Heart left ventricle (tissue), 16 donors: Measurements from ENCODE around the gene CD27. TPM values are rescaled to one million over a fixed set of nuclear protein-coding genes. Genes with fewer than 3 reads are reported as not detected.

Experiments
- ATAC-seq, 4 donors: fragments of 200-7000 bp; cut with Tn5 transposase; one replicate each; pipeline ENCODE4 v1.9.1; 2020 to 2022; ENCODE audit warnings: moderate library complexity in 4 of 4, mild to moderate bottlenecking in 3 of 4, moderate number of reproducible peaks in 1 of 4
- DNase-seq, 5 donors: peaks; one replicate each; pipeline ENCODE4 v3.0.0-alpha.2; 2020
- H3K27ac ChIP-seq, 12 donors: fragments of 200-600 bp; sonication (generic) in 4 of 12; one replicate each; pipeline versions ENCODE4 v1.5.0 to v1.8.0; 2016 to 2022; ENCODE audit warnings: mild to moderate bottlenecking in 2 of 12
- H3K27me3 ChIP-seq, 9 donors: fragments of 200-600 bp; sonication (generic) in 2 of 9; one replicate each; pipeline versions ENCODE4 v1.5.1 to v1.8.0; 2016 to 2022; ENCODE audit warnings: mild to moderate bottlenecking in 3 of 9
- H3K36me3 ChIP-seq, 9 donors: fragments of 200-600 bp; sonication (generic) in 2 of 9; one replicate each; pipeline versions ENCODE4 v1.5.0 to v1.8.0; 2018 to 2022; ENCODE audit warnings: mild to moderate bottlenecking in 2 of 9
- H3K4me1 ChIP-seq, 12 donors: fragments of 200-600 bp; sonication (generic) in 4 of 12; one replicate each; pipeline versions ENCODE4 v1.5.0 to v1.8.0; 2016 to 2022; ENCODE audit warnings: mild to moderate bottlenecking in 3 of 12
- H3K4me3 ChIP-seq, 12 donors: fragments of 200-600 bp; sonication (generic) in 4 of 12; one replicate each; pipeline versions ENCODE4 v1.5.0 to v1.8.0; 2017 to 2022; ENCODE audit warnings: mild to moderate bottlenecking in 9 of 12, moderate library complexity in 4 of 12
- H3K9me3 ChIP-seq, 12 donors: fragments of 200-600 bp; sonication (generic) in 4 of 12; one replicate each; pipeline versions ENCODE4 v1.5.0 to v1.8.0; 2016 to 2022; ENCODE audit warnings: mild to moderate bottlenecking in 1 of 12
- POLR2A ChIP-seq, 2 donors: fragments of 450-650 bp; IDR thresholded peaks; one replicate each; pipeline ENCODE4 v1.6.1; 2017; ENCODE audit warnings: antibody characterized with exemption in 2 of 2, mild to moderate bottlenecking in 2 of 2, moderate library complexity in 2 of 2
- WGBS, 4 donors: extraction: QIAGEN DNeasy Blood & Tissue Kit in 2 of 4; methylation state at CpG; one replicate each; pipeline versions ENCODE4 v1.1.5 to v1.1.7; 2013 to 2018; 5-methylcytosine and 5-hydroxymethylcytosine counted together
- intact Hi-C, 10 donors: fragments of 100-400 bp; cut with DNase I; formaldehyde crosslinking; loops; one replicate each; pipeline versions ENCODE4 v1.11.1 to v1.14.2; 2022
- polyA plus RNA-seq, 2 donors: library from polyadenylated mRNA; stranded (reverse); fragments of 200-250 nt; gene quantifications; one replicate each; pipeline ENCODE4 v1.2.3, GENCODE V29; 2013
- total RNA-seq, 9 donors: library from RNA; depleted of rRNA in 2 of 9; stranded (reverse); fragments of >200 nt in 2 of 9; fragmentation: NEBNext Ultra II Directional in 3 of 9; extraction: Animal tissue kit (Norgen Biotek cat#: 25700) in 3 of 9; gene quantifications; one replicate each; pipeline versions ENCODE4 v1.1.0 to v1.2.4, GENCODE V29; 2016 to 2023
- TF ChIP-seq, protein P1 (sequence below), 12 donors: fragments of 200-600 bp; sonication (generic) in 4 of 12; IDR thresholded peaks; one replicate each; pipeline versions ENCODE4 v1.5.0 to v1.8.0; 2018 to 2022; ENCODE audit warnings: antibody characterized with exemption in 12 of 12, mild to moderate bottlenecking in 5 of 12
- donor health status: ischemic (EF 13 %, LVEDD 7.1; RV severe dilation, severe dysfunction).
- donor health status: healthy with polysubstance abuse.
- donor health status: DM: no; HTN: yes; CAD: no.
- donor health status: DM: no; HTN: no; CAD: no.
- donor health status: ischemic (EF 25% LVEDD 6.9; RV normal size, moderate dysfunction).
- donor health status: ischemic (EF 25% LVEDD 5.7; RV mildly dilated, moderate dysfunction).
- donor health status: healthy.
- donor health status: DM: yes; HTN: yes; CAD: no.
- donor health status: ischemic (EF 35%, LVEDD 5.7; RV mildly dilated, moderate dysfunction).
- donor health status: nonischemic (EF 11% LVEDD 7.7; RV severe dilation, severe dysfunction).
- donor health status: DM: yes; HTN: yes; CAD: no.
- donor health status: PGD.
- donor health status: ischemic (EF 29% LVEDD 5.4; RV normal size, mild dysfunction).
- donor health status: nonischemic (EF 23%, LVEDD 6.1; RV moderate dilation, normal function).

The CD27 gene
- total and polyA plus RNA-seq, 11 donors = 0.19 to 5.3 (median 0.40) TPM; not detected in 6

DNA sequence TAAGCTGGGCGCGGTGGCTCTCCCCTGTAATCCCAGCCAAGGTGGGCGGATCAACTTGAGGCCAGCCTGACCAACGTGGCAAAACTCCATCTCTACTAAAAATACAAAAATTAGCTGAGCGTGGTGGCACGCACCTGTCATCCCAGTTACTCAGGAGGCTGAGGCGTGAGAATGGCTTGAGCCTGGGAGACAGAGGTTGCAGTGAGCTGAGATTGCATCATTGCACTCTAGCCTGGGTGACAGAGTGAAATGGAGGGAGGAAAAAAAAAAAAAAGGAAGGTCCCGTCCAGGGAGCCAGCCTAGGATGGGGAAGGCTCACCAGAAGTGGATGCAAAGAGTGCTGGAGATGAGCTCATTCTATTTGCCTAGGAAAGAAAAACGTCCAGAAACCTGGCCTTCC, 1.9 kb upstream of the CD27 start:
- WGBS, 4 donors = 82 to 85% (median 83%) methylated on average over 9 of the region's 9 CpGs
- H3K27ac ChIP-seq = no peak overlapping the region
- no peaks in the 10 kb centered on the region for H3K9me3 ChIP-seq
- H3K36me3 ChIP-seq = peaks cover 0 to 47% (median 13%) of the 10 kb centered on the region in 9 donors
- DNase-seq (no peak), ATAC-seq (no peak)
- no peak overlapping the region for H3K4me3 ChIP-seq
- no peak for TF ChIP-seq POLR2A (IDR thresholded peaks at IDR 0.05)
- TF ChIP-seq, protein P1, sequence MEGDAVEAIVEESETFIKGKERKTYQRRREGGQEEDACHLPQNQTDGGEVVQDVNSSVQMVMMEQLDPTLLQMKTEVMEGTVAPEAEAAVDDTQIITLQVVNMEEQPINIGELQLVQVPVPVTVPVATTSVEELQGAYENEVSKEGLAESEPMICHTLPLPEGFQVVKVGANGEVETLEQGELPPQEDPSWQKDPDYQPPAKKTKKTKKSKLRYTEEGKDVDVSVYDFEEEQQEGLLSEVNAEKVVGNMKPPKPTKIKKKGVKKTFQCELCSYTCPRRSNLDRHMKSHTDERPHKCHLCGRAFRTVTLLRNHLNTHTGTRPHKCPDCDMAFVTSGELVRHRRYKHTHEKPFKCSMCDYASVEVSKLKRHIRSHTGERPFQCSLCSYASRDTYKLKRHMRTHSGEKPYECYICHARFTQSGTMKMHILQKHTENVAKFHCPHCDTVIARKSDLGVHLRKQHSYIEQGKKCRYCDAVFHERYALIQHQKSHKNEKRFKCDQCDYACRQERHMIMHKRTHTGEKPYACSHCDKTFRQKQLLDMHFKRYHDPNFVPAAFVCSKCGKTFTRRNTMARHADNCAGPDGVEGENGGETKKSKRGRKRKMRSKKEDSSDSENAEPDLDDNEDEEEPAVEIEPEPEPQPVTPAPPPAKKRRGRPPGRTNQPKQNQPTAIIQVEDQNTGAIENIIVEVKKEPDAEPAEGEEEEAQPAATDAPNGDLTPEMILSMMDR (IDR thresholded peaks at IDR 0.05) = no peak
- intact Hi-C loops = no loop called here
- no peaks in the 10 kb centered on the region for H3K4me1 ChIP-seq
- H3K27me3 ChIP-seq = no peaks in the 10 kb centered on the region

DNA sequence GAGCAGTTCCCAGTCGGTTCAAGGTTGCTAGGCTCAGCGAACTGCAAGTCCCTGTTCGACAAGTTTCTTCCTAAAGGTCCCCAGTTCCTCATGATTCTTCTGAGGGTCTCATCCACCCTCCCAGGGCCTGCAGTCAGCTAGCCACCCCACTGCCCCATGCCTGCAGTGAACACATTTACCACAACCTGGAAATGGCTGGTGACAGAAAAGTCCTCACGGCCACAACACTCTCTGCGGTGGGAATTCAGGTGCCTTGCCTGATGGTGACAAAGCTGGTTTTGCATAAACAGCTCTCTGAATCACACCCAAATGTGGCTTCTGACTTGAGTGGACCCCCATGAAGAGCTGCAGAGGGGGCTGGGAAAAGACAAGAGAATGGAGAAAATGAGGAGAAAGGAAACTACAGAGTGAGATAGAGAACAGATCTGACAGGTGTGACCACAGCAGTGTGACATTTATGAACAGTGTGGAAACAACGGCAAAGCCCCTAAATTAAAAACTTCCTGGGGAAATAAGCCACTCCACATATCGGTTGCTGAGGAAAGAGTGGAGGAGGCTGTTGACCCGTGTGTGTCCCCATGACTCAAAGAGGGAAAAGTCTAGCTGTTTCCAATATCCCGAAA, 1.3 kb upstream of the CD27 start:
- WGBS, 4 donors = 63 to 72% (median 64%) methylated on average over 8 to 9 of the region's 9 CpGs
- no peaks in the 10 kb centered on the region for H3K27me3 ChIP-seq
- intact Hi-C loops = no loop called here
- TF ChIP-seq, protein P1 (IDR thresholded peaks at IDR 0.05) = no peak
- no peak for TF ChIP-seq POLR2A (IDR thresholded peaks at IDR 0.05)
- H3K36me3 ChIP-seq = peaks cover 0 to 50% (median 15%) of the 10 kb centered on the region in 9 donors
- ATAC-seq (no peak), DNase-seq (no peak)
- H3K9me3 ChIP-seq = no peaks in the 10 kb centered on the region
- H3K27ac ChIP-seq = peak overlapping the region in 1 of 12 donors; percentile 30
- no peaks in the 10 kb centered on the region for H3K4me1 ChIP-seq
- no peak overlapping the region for H3K4me3 ChIP-seq

DNA sequence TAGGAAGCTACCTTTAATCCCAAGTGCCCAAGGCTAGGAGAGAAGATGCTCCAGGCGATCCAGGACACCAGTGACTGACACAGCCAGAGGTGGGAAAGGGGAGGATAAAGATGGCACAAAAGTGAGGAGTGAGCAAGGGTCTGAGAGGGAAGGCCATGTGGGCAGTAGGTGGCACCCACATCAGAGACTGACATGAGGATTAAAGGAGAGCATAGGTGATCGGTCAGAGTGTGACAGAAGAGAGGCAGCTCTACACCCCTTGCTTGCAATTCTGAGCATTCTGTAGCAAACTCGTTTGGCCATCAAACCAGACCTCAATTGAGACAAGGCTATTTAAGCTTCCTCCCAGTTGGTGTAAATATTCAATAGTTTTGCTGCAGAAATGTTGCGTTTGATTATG, 724 bp upstream of the CD27 start:
- H3K36me3 ChIP-seq = peaks cover 0 to 50% (median 15%) of the 10 kb centered on the region in 9 donors
- no peak for TF ChIP-seq POLR2A (IDR thresholded peaks at IDR 0.05)
- TF ChIP-seq, protein P1 (IDR thresholded peaks at IDR 0.05) = no peak
- intact Hi-C loops = no loop called here
- no peak for ATAC-seq
- H3K9me3 ChIP-seq = no peaks in the 10 kb centered on the region
- no peak overlapping the region for H3K4me3 ChIP-seq
- H3K4me1 ChIP-seq = no peaks in the 10 kb centered on the region
- H3K27ac ChIP-seq = peak overlapping the region in 1 of 12 donors; percentile 30
- no peak for DNase-seq
- WGBS, 4 donors = 83 to 88% (median 86%) methylated on average over 4 of the region's 4 CpGs
- no peaks in the 10 kb centered on the region for H3K27me3 ChIP-seq

DNA sequence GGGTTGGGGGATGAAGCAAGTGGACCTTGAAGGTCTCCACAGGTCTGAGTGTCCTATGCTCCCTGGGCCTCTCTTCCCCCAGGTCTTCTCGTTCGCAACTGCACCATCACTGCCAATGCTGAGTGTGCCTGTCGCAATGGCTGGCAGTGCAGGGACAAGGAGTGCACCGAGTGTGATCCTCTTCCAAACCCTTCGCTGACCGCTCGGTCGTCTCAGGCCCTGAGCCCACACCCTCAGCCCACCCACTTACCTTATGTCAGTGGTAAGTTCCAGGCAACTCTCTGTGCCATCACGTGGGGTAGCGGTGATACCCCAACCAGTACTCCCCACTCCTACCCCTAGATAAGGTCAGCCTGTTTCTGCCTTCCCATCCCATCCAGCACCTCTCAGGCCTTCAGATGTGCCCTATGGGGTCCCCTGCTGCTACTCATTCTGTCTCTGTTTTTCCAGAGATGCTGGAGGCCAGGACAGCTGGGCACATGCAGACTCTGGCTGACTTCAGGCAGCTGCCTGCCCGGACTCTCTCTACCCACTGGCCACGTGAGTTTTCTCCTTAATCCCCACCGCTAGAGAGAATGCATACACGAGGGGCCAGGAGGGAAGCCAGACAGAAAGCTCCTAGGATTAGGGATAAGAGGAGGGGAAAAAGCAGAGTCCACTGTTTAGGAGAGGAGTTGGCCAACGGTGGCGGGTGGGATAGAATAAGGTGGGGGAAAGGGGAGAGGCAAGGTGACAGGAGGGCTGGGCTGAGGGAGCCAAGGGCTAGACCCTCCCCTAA, 5.5 kb downstream of the CD27 start:
- intact Hi-C loops = no loop called here
- 70 to 77% (median 75%) methylated on average over 16 of the region's 16 CpGs for WGBS, 4 donors
- ATAC-seq (no peak), DNase-seq (no peak)
- Histone ChIP-seq H3K4me1 (peaks cover 0 to 42% (median 25%) of the 10 kb centered on the region in 12 donors), H3K27me3 (no peaks in the 10 kb centered on the region), H3K9me3 (no peaks in the 10 kb centered on the region), H3K36me3 (peaks cover 0 to 50% (median 34%) of the 10 kb centered on the region in 9 donors), H3K27ac (peak overlapping the region in 10 of 12 donors; percentile 90 to 100 (median 97)), H3K4me3 (peak overlapping the region in 10 of 12 donors; percentile 59 to 99 (median 71))
- TF ChIP-seq, protein P1 (IDR thresholded peaks at IDR 0.05) = no peak
- TF ChIP-seq POLR2A (IDR thresholded peaks at IDR 0.05) = no peak
